SU-DHL-6 (cell line): ENCODE results near the gene PRKD1.

ENCODE experiments used
- CTCF ChIP-seq: fragments of 200-600 bp; sonication (generic); IDR thresholded peaks from one replicate; pipeline ENCODE4 v1.5.1; 2017; ENCODE audit warnings: antibody characterized with exemption, mild to moderate bottlenecking, low read length, moderate library complexity; ENCODE audit not compliant: insufficient read depth, poor library complexity, severe bottlenecking
- EZH2phosphoT487 ChIP-seq: fragments of 200-600 bp; sonication (generic), shearing (Covaris generic); conservative IDR thresholded peaks from 2 replicates; pipeline ENCODE4 v1.6.1; 2018; ENCODE audit warnings: mild to moderate bottlenecking, antibody characterized with exemption, low read length, moderate library complexity, mixed read lengths

DNA sequence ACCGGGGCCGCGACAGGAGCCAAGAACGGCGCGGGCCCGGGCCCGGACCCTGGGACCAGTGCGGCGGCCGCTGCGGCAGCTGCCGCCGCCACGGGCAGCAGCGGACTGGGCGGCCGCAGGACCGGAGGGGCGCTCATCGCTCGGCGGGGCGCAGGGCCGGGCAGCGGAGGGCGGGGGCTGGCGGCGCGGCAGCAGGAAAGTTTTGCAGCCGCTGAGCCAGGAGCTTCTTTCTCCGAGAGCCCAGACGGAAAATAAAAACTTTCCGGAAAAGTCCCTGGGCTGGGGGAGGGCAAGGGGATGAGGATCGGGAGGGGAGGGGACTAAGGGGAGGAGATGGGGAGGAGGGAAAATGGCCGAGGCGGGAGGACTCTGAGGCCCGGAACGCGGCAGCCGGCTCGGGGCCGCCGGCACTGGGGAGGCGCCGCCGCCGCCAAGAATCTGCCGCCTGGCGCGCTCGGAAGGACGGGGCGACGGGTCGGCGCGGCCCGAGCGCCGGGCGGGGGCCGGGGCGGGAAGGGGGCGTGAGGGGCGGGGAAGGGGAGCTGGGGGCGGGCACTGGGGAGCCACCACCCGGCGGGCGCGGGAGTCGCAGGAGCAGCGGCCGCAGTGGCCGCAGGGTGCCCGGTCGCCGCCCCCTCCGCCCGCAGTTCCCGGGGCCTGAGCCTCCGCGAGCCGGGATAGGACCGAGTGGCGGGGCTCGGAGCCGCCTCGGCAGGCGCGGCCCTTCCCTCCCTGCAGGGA, at the start of gene PRKD1:
- TF ChIP-seq CTCF (no peak), EZH2phosphoT487 (no peak)
